Activated naive CD4-positive, alpha-beta T cell treated with anti-CD3 and anti-CD28 coated beads, Interleukin-2, amount 50 U/mL, for 24 hours (primary cell): Measurements from ENCODE around the gene MMS19.
"Not testable (repeated sequence)": the region's sequence is repeated elsewhere in the genome, so short reads cannot be mapped to it uniquely, and the experiment has no call there.

ENCODE experiments used
- H3K27ac Mint-ChIP-seq: one replicate; pipeline ENCODE4 v1.8.0; 2021; ENCODE audit warnings: mild to moderate bottlenecking, mixed read lengths
- H3K27me3 Mint-ChIP-seq: one replicate; pipeline ENCODE4 v1.8.0; 2021; ENCODE audit warnings: mixed read lengths
- H3K36me3 Mint-ChIP-seq: one replicate; pipeline ENCODE4 v1.8.0; 2021; ENCODE audit warnings: mixed read lengths
- H3K4me1 Mint-ChIP-seq: one replicate; pipeline ENCODE4 v1.8.0; 2021; ENCODE audit warnings: mixed read lengths
- H3K4me3 Mint-ChIP-seq: one replicate; pipeline ENCODE4 v1.8.0; 2021; ENCODE audit warnings: mild to moderate bottlenecking, mixed read lengths
- H3K9me3 Mint-ChIP-seq: one replicate; pipeline ENCODE4 v1.8.0; 2021; ENCODE audit warnings: mixed read lengths

MMS19 gene

GRCh38 chr10:97533888-97534287, 35.7 kb upstream of the MMS19 start:
- Mint-ChIP-seq H3K36me3 (peaks cover 2% of the 10 kb centered on the region), H3K4me1 (no peaks in the 10 kb centered on the region), H3K27me3 (no peaks in the 10 kb centered on the region), H3K27ac (no peak overlapping the region), H3K4me3 (no peak overlapping the region), H3K9me3 (no peaks in the 10 kb centered on the region)

GRCh38 chr10:97532935-97533671, 34.9 kb upstream of the MMS19 start:
- H3K9me3 Mint-ChIP-seq: no peaks in the 10 kb centered on the region
- H3K4me3 Mint-ChIP-seq: no peak overlapping the region
- no peaks in the 10 kb centered on the region for H3K27me3 Mint-ChIP-seq
- peaks cover 2% of the 10 kb centered on the region for H3K36me3 Mint-ChIP-seq
- H3K27ac Mint-ChIP-seq: no peak overlapping the region
- no peaks in the 10 kb centered on the region for H3K4me1 Mint-ChIP-seq

GRCh38 chr10:97531401-97531986, 33.3 kb upstream of the MMS19 start:
- Mint-ChIP-seq H3K4me3 (no peak overlapping the region), H3K4me1 (no peaks in the 10 kb centered on the region), H3K9me3 (no peaks in the 10 kb centered on the region), H3K27ac (no peak overlapping the region), H3K36me3 (peaks cover 2% of the 10 kb centered on the region), H3K27me3 (no peaks in the 10 kb centered on the region)

- Mint-ChIP-seq H3K4me1 (no peaks in the 10 kb centered on the region), H3K36me3 (peaks cover 2% of the 10 kb centered on the region), H3K27ac (no peak overlapping the region), H3K27me3 (no peaks in the 10 kb centered on the region), H3K4me3 (no peak overlapping the region), H3K9me3 (no peaks in the 10 kb centered on the region)
Observed at GRCh38 chr10:97529685-97530465, 31.7 kb upstream of the MMS19 start.

GRCh38 chr10:97528876-97529275, 30.7 kb upstream of the MMS19 start:
- H3K9me3 Mint-ChIP-seq, H3K27ac Mint-ChIP-seq, H3K27me3 Mint-ChIP-seq, H3K4me1 Mint-ChIP-seq, H3K4me3 Mint-ChIP-seq, H3K36me3 Mint-ChIP-seq: not testable (repeated sequence)

- no peaks in the 10 kb centered on the region for H3K27me3 Mint-ChIP-seq
- H3K4me3 Mint-ChIP-seq: no peak overlapping the region
- H3K36me3 Mint-ChIP-seq: peaks cover 2% of the 10 kb centered on the region
- no peaks in the 10 kb centered on the region for H3K9me3 Mint-ChIP-seq
- H3K27ac Mint-ChIP-seq: no peak overlapping the region
- no peaks in the 10 kb centered on the region for H3K4me1 Mint-ChIP-seq
Observed at GRCh38 chr10:97525683-97526110, 27.5 kb upstream of the MMS19 start.

GRCh38 chr10:97525086-97525485, 26.9 kb upstream of the MMS19 start:
- Mint-ChIP-seq H3K4me3 (no peak overlapping the region), H3K36me3 (peaks cover 2% of the 10 kb centered on the region), H3K4me1 (no peaks in the 10 kb centered on the region), H3K27ac (no peak overlapping the region), H3K27me3 (no peaks in the 10 kb centered on the region), H3K9me3 (no peaks in the 10 kb centered on the region)

- no peak overlapping the region for H3K27ac Mint-ChIP-seq
- H3K9me3 Mint-ChIP-seq: no peaks in the 10 kb centered on the region
- no peaks in the 10 kb centered on the region for H3K36me3 Mint-ChIP-seq
- H3K27me3 Mint-ChIP-seq: no peaks in the 10 kb centered on the region
- H3K4me3 Mint-ChIP-seq: no peak overlapping the region
- no peaks in the 10 kb centered on the region for H3K4me1 Mint-ChIP-seq
Observed at GRCh38 chr10:97522937-97523336, 24.7 kb upstream of the MMS19 start.

- no peaks in the 10 kb centered on the region for H3K4me1 Mint-ChIP-seq
- no peak overlapping the region for H3K27ac Mint-ChIP-seq
- H3K4me3 Mint-ChIP-seq: no peak overlapping the region
- H3K9me3 Mint-ChIP-seq: no peaks in the 10 kb centered on the region
- no peaks in the 10 kb centered on the region for H3K36me3 Mint-ChIP-seq
- no peaks in the 10 kb centered on the region for H3K27me3 Mint-ChIP-seq
Observed at GRCh38 chr10:97522071-97522470, 23.8 kb upstream of the MMS19 start.

- H3K27me3 Mint-ChIP-seq: no peaks in the 10 kb centered on the region
Observed at GRCh38 chr10:97520978-97521761, 22.9 kb upstream of the MMS19 start.

GRCh38 chr10:97520520-97520919, 22.3 kb upstream of the MMS19 start:
- no peaks in the 10 kb centered on the region for H3K27me3 Mint-ChIP-seq
- no peak overlapping the region for H3K4me3 Mint-ChIP-seq
- H3K9me3 Mint-ChIP-seq: no peaks in the 10 kb centered on the region
- H3K27ac Mint-ChIP-seq: no peak overlapping the region
- H3K4me1 Mint-ChIP-seq: no peaks in the 10 kb centered on the region
- H3K36me3 Mint-ChIP-seq: no peaks in the 10 kb centered on the region

More at GRCh38 chr10:97520978-97521761, 22.9 kb upstream of the MMS19 start:
- no peaks in the 10 kb centered on the region for H3K9me3 Mint-ChIP-seq
- H3K4me3 Mint-ChIP-seq: no peak overlapping the region
- no peaks in the 10 kb centered on the region for H3K36me3 Mint-ChIP-seq
- H3K27ac Mint-ChIP-seq: no peak overlapping the region
- no peaks in the 10 kb centered on the region for H3K4me1 Mint-ChIP-seq

- no peak overlapping the region for H3K4me3 Mint-ChIP-seq
- no peak overlapping the region for H3K27ac Mint-ChIP-seq
- no peaks in the 10 kb centered on the region for H3K9me3 Mint-ChIP-seq
- no peaks in the 10 kb centered on the region for H3K4me1 Mint-ChIP-seq
- no peaks in the 10 kb centered on the region for H3K27me3 Mint-ChIP-seq
- H3K36me3 Mint-ChIP-seq: no peaks in the 10 kb centered on the region
Observed at GRCh38 chr10:97519342-97519741, 21.1 kb upstream of the MMS19 start.

- Mint-ChIP-seq H3K27ac (no peak overlapping the region), H3K4me1 (no peaks in the 10 kb centered on the region), H3K4me3 (no peak overlapping the region), H3K9me3 (no peaks in the 10 kb centered on the region), H3K27me3 (no peaks in the 10 kb centered on the region), H3K36me3 (no peaks in the 10 kb centered on the region)
Observed at GRCh38 chr10:97518301-97519043, 20.2 kb upstream of the MMS19 start.

- Mint-ChIP-seq H3K9me3 (no peaks in the 10 kb centered on the region), H3K27ac (no peak overlapping the region), H3K27me3 (no peaks in the 10 kb centered on the region), H3K4me1 (no peaks in the 10 kb centered on the region), H3K4me3 (no peak overlapping the region), H3K36me3 (no peaks in the 10 kb centered on the region)
Observed at GRCh38 chr10:97517778-97518300, 19.6 kb upstream of the MMS19 start.
